HepG2 (cell line): ENCODE measurements around the gene RPE65. TPM values are rescaled to one million over a fixed set of nuclear protein-coding genes. Genes with fewer than 3 reads are reported as not detected.

Source experiments
- ATAC-seq: fragments of 200-7000 bp; cut with Tn5 transposase; 3 replicates; pipeline ENCODE4 v1.9.1; 2020; ENCODE audit warnings: mild to moderate bottlenecking, moderate library complexity
- BruUV-seq: library from RNA; stranded (reverse); fragments of 400-500 nt; replicated peaks from 2 replicates; lab custom pipeline; 2021; lab: Mats Ljungman, UMichigan
- CTCF ChIA-PET: fragments of 300-600 bp; formaldehyde crosslinking; extraction: SDS; loops from one replicate; lab custom pipeline; 2021; ENCODE audit warnings: low total read pairs, inconsistent platforms, low intra/inter-chr PET ratio; lab: Yijun Ruan, JAX
- POLR2A ChIA-PET: fragments of 350-600 bp; sonication (Branson Sonifier 250); formaldehyde crosslinking; loops from one replicate; lab custom pipeline; 2020; ENCODE audit warnings: antibody characterized with exemption, inconsistent platforms; lab: Yijun Ruan, JAX
- DNase-seq: peaks from one replicate; pipeline ENCODE4 v3.0.0-alpha.2; 2015; ENCODE audit warnings: low spot score
- FAIRE-seq: peaks from 3 replicates; lab custom pipeline; 2011; peaks lifted over from hg19 to GRCh38; lab: Jason Lieb, UNC
- H2AFZ ChIP-seq: one replicate; pipeline ENCODE4 v1.6.1; 2011; ENCODE audit warnings: low read length, inconsistent platforms
- H3K27ac ChIP-seq: fragments of 300-600 bp; 3 replicates; pipeline ENCODE4 v1.8.0; 2011; ENCODE audit warnings: mixed run types, mild to moderate bottlenecking, mixed read lengths, low read length, inconsistent platforms; ENCODE audit not compliant: insufficient read depth; ENCODE audit errors: extremely low read length
- H3K27me3 ChIP-seq, 2 experiments: fragments of 200-600 bp in 1 of 2; 2 replicates in 1 of 2; 3 replicates in 1 of 2; pipeline versions ENCODE4 v1.6.0 to v1.8.0; 2011; ENCODE audit warnings: low read length in 2 of 2, mild to moderate bottlenecking in 2 of 2, moderate library complexity in 2 of 2, inconsistent platforms in 1 of 2; ENCODE audit not compliant: insufficient read depth in 2 of 2, control insufficient read depth in 1 of 2
- H3K36me3 ChIP-seq, 2 experiments: fragments of 200-600 bp in 1 of 2; replicated peaks in 1 of 2; 2 replicates in 1 of 2; 3 replicates in 1 of 2; pipeline versions ENCODE4 v1.5.1 to v1.8.0; 2011; ENCODE audit warnings: low read length in 2 of 2, inconsistent platforms in 1 of 2; ENCODE audit not compliant: insufficient read depth in 2 of 2, control insufficient read depth in 1 of 2
- H3K4me1 ChIP-seq: 2 replicates; pipeline ENCODE4 v1.5.1; 2012; ENCODE audit warnings: low read length, inconsistent platforms; ENCODE audit not compliant: insufficient read depth
- H3K4me2 ChIP-seq: 2 replicates; pipeline ENCODE4 v1.6.0; 2011; ENCODE audit warnings: low read depth, low read length, inconsistent platforms
- H3K4me3 ChIP-seq, 3 experiments: fragments of 200-600 bp in 1 of 3; sonication (generic), shearing (Covaris generic) in 1 of 3; replicated peaks in 1 of 3; 2 replicates each; pipeline ENCODE4 v1.5.1; 2011 to 2016; ENCODE audit warnings: low read length in 3 of 3, inconsistent platforms in 2 of 3, low read depth in 2 of 3, mild to moderate bottlenecking in 2 of 3, control low read depth in 1 of 3, mixed read lengths in 1 of 3; ENCODE audit not compliant: insufficient read depth in 1 of 3
- H3K79me2 ChIP-seq: one replicate; pipeline ENCODE4 v1.6.1; 2011; ENCODE audit warnings: low read length, inconsistent platforms; ENCODE audit not compliant: insufficient read depth
- H3K9ac ChIP-seq: 2 replicates; pipeline ENCODE4 v1.6.0; 2011; ENCODE audit warnings: mild to moderate bottlenecking, low read depth, low read length, inconsistent platforms; ENCODE audit not compliant: insufficient read depth
- H3K9me3 ChIP-seq: 2 replicates; pipeline ENCODE4 v1.5.1; 2012; ENCODE audit warnings: mild to moderate bottlenecking, low read length
- H4K20me1 ChIP-seq: 2 replicates; pipeline ENCODE4 v1.6.0; 2011; ENCODE audit warnings: inconsistent platforms, mild to moderate bottlenecking, low read length, moderate library complexity; ENCODE audit not compliant: insufficient read depth
- ASH2L ChIP-seq: fragments of 300-600, 200-600 bp; sonication (generic); IDR thresholded peaks from 2 replicates; pipeline ENCODE4 v1.7.0; 2017; ENCODE audit warnings: low read depth, mild to moderate bottlenecking, moderate library complexity, mixed read lengths, low read length; ENCODE audit not compliant: insufficient read length
- CAMTA2 ChIP-seq: sonication (generic); formaldehyde crosslinking; IDR thresholded peaks from 2 replicates; pipeline ENCODE4 v1.4.0; 2020; ENCODE audit warnings: mild to moderate bottlenecking, missing genetic modification reagents, borderline replicate concordance
- CREB1 ChIP-seq, 2 experiments: fragments of 450-650 bp in 1 of 2; IDR thresholded peaks; 2 replicates each; pipeline ENCODE4 v1.6.1; 2016 to 2017; ENCODE audit warnings: control low read depth in 1 of 2, mild to moderate bottlenecking in 1 of 2, missing compliant biosample characterization in 1 of 2, missing genetic modification characterization in 1 of 2
- DBP ChIP-seq: sonication (generic); formaldehyde crosslinking; IDR thresholded peaks from 2 replicates; pipeline ENCODE4 v1.4.0; 2020; ENCODE audit warnings: missing genetic modification reagents; ENCODE audit errors: not compliant biosample characterization
- DDIT3 ChIP-seq: sonication (generic); formaldehyde crosslinking; IDR thresholded peaks from 2 replicates; pipeline ENCODE4 v1.4.0; 2020; ENCODE audit warnings: mild to moderate bottlenecking, missing genetic modification reagents
- GZF1 ChIP-seq: sonication (generic); formaldehyde crosslinking; IDR thresholded peaks from 2 replicates; pipeline ENCODE4 v1.5.1; 2020; ENCODE audit warnings: mild to moderate bottlenecking, missing genetic modification reagents
- HNRNPLL ChIP-seq: fragments of 200-400 bp; formaldehyde crosslinking; IDR thresholded peaks from 2 replicates; pipeline ENCODE4 v1.6.1; 2017; ENCODE audit warnings: mild to moderate bottlenecking, low read depth, low read length; ENCODE audit not compliant: poor library complexity, severe bottlenecking
- KDM5A ChIP-seq: fragments of 200-600 bp; sonication (generic); IDR thresholded peaks from 2 replicates; pipeline ENCODE4 v1.7.0; 2018; ENCODE audit warnings: antibody characterized with exemption, mild to moderate bottlenecking, low read length, borderline replicate concordance
- KLF6 ChIP-seq: IDR thresholded peaks from 2 replicates; pipeline ENCODE4 v1.8.0; 2016; ENCODE audit warnings: missing biosample characterization, missing genetic modification reagents
- MTERF4 ChIP-seq: sonication (generic); formaldehyde crosslinking; IDR thresholded peaks from 2 replicates; pipeline ENCODE4 v1.8.0; 2023; ENCODE audit warnings: mild to moderate bottlenecking, missing genetic modification reagents
- NR2C2 ChIP-seq: sonication (generic); formaldehyde crosslinking; IDR thresholded peaks from 2 replicates; pipeline ENCODE4 v1.4.0; 2020; ENCODE audit warnings: missing genetic modification reagents, mild to moderate bottlenecking, moderate library complexity, borderline replicate concordance
- PHF8 ChIP-seq: sonication (generic); formaldehyde crosslinking; IDR thresholded peaks from 2 replicates; pipeline ENCODE4 v1.5.0; 2020; ENCODE audit warnings: missing genetic modification reagents
- TAF15 ChIP-seq: fragments of 200-400 bp; formaldehyde crosslinking; IDR thresholded peaks from one replicate; pipeline ENCODE4 v1.6.1; 2018; ENCODE audit warnings: mild to moderate bottlenecking, low read depth, low read length; ENCODE audit not compliant: poor library complexity, severe bottlenecking
- TRIM22 ChIP-seq: fragments of 450-650 bp; IDR thresholded peaks from 2 replicates; pipeline ENCODE4 v1.6.1; 2017
- ZNF451 ChIP-seq: sonication (generic); formaldehyde crosslinking; IDR thresholded peaks from 2 replicates; pipeline ENCODE4 v1.5.0; 2020; ENCODE audit warnings: mild to moderate bottlenecking, missing genetic modification reagents
- ZNF513 ChIP-seq: sonication (generic); formaldehyde crosslinking; conservative IDR thresholded peaks from 2 replicates; pipeline ENCODE4 v1.5.0; 2020; ENCODE audit warnings: missing genetic modification reagents
- ZNF746 ChIP-seq: sonication (generic); formaldehyde crosslinking; IDR thresholded peaks from 2 replicates; pipeline ENCODE4 v1.8.0; 2022; ENCODE audit warnings: mild to moderate bottlenecking, missing genetic modification reagents
- WGBS: methylation state at CpG from one replicate; pipeline ENCODE4 v1.1.6; 2017; ENCODE audit warnings: low lambda C conversion rate; 5-methylcytosine and 5-hydroxymethylcytosine counted together
- in situ Hi-C: cut with HindIII; loops from 2 replicates; pipeline ENCODE4 v1.10.0; 2017; ENCODE audit warnings: low pct_unique_long_range_greater_than_20kb; ENCODE audit not compliant: extremely low pct_ligation_motif_present
- intact Hi-C: fragments of 100-400 bp; cut with micrococcal nuclease; formaldehyde crosslinking; loops from one replicate; pipeline ENCODE4 v1.10.0; 2022; ENCODE audit not compliant: unreplicated experiment
- polyA plus RNA-seq, 8 experiments: library from polyadenylated mRNA; depleted of rRNA in 3 of 8; stranded (reverse) in 7 of 8; unstranded in 1 of 8; fragments of >200 nt; fragmentation: Illumina TruSeq in 4 of 8; extraction: Trizol in 4 of 8; gene quantifications; 2 replicates each; pipeline versions ENCODE4 v1.2.1 to v1.2.3, GENCODE V29; 2011 to 2016; ENCODE audit warnings: low read depth in 4 of 8, missing spikeins in 1 of 8, mixed read lengths in 1 of 8; ENCODE audit not compliant: insufficient read depth in 1 of 8
- total RNA-seq, 5 experiments: library from RNA; depleted of rRNA; stranded (reverse); fragments of >200 nt; fragmentation: Illumina TruSeq; extraction: Trizol; gene quantifications; 2 replicates each; pipeline ENCODE4 v1.2.3, GENCODE V29; 2016; ENCODE audit warnings: low read depth in 1 of 5

Gene RPE65
- total and polyA plus RNA-seq, 2 of the 13 experiments (the other 11 are each of a cell fraction or from before 2014, with no cell fraction given), result not detected

GRCh38 chr1:68454534-68454933 is 4.8 kb upstream of the RPE65 start (continued):
- TF ChIP-seq TAF15 (no peak), HNRNPLL (no peak), DBP (no peak), MTERF4 (no peak), ZNF451 (CRISPR knock-in tag) (no peak), KLF6 (CRISPR knock-in tag) (no peak), CAMTA2 (no peak)

- H3K36me3 ChIP-seq, result no peaks in the 10 kb centered on the region
- ATAC-seq, result no peak
- WGBS, result 16% methylated on average over 8 of the region's 8 CpGs
- H2AFZ ChIP-seq, result no peak overlapping the region
- H3K27ac ChIP-seq, result no peak overlapping the region
- no peaks in the 10 kb centered on the region for H3K79me2 ChIP-seq
- in situ Hi-C loops (no loop called here), intact Hi-C loops (no loop called here)
- no peaks in the 10 kb centered on the region for H3K4me1 ChIP-seq
- ChIA-PET CTCF (no interaction called here), POLR2A (no interaction called here)
- no peak overlapping the region for H3K9ac ChIP-seq
- H3K9me3 ChIP-seq, result no peaks in the 10 kb centered on the region
- DNase-seq, result no peak
- H3K27me3 ChIP-seq, result peaks cover 0 to 3% of the 10 kb centered on the region in 2 experiments; a peak in 1 of 5 replicates
- no TSS peak for BruUV-seq
- no peak for TF ChIP-seq ZNF513 (CRISPR knock-in tag)
- TF ChIP-seq ZNF746 (CRISPR knock-in tag), result no peak
- no peak for TF ChIP-seq TRIM22
- no peak for TF ChIP-seq DDIT3
- no peak for TF ChIP-seq PHF8
- no peak for TF ChIP-seq ASH2L
- TF ChIP-seq CREB1 (IDR thresholded peaks at IDR 0.05), result no peak
- TF ChIP-seq CREB1 (CRISPR knock-in tag; IDR thresholded peaks at IDR 0.05), result no peak
- no peak for TF ChIP-seq NR2C2
- TF ChIP-seq KDM5A, result no peak
- no peak for TF ChIP-seq GZF1 (CRISPR knock-in tag)
- FAIRE-seq, result no peak
- H4K20me1 ChIP-seq, result no peaks in the 10 kb centered on the region
- H3K4me2 ChIP-seq, result no peak overlapping the region
- H3K4me3 ChIP-seq, result no peak overlapping the region
Measured at GRCh38 chr1:68453060-68453670, 3.4 kb upstream of the RPE65 start.
